ENCODE data around the gene REXO5. TPM values are rescaled to one million over a fixed set of nuclear protein-coding genes. Genes with fewer than 3 reads are reported as not detected.

Gene REXO5
- total and polyA plus RNA-seq, 9 of the 15 experiments (the other 6 are each of a cell fraction or from before 2014, with no cell fraction given) = 10.5 to 45.1 (median 25.4) TPM

- no peak for TF ChIP-seq POLR2AphosphoS2 (IDR thresholded peaks at IDR 0.05; ENCODE audit: low read length)
- TF ChIP-seq NCOA6 (IDR thresholded peaks at IDR 0.05) = no peak
- no peak for TF ChIP-seq EZH2 (IDR thresholded peaks at IDR 0.05; ENCODE audit: borderline replicate concordance, low read depth, low read length)
- TF ChIP-seq ZNF57 (CRISPR knock-in tag; IDR thresholded peaks at IDR 0.05) = no peak
- TF ChIP-seq FUS (optimal IDR thresholded peaks at IDR 0.05; ENCODE audit: low read depth, low read length) = no peak
- no peak for TF ChIP-seq GATA2 (CRISPR knock-in tag; IDR thresholded peaks at IDR 0.05)
- TF ChIP-seq ZBTB11 (CRISPR knock-in tag; IDR thresholded peaks at IDR 0.05) = no peak
- no peak for TF ChIP-seq MITF (IDR thresholded peaks at IDR 0.05)
- no peak for TF ChIP-seq ZNF121 (CRISPR knock-in tag; conservative IDR thresholded peaks at IDR 0.05)
These were observed 80.0 kb downstream of the REXO5 start (continued) for GRCh38 chr16:20886320-20886719.
